Panc1 (cell line): ENCODE results near the gene KIR3DL3. TPM values are rescaled to one million over a fixed set of nuclear protein-coding genes. Genes with fewer than 3 reads are reported as not detected.

Experiments
- ATAC-seq: fragments of 200-7000 bp; cut with Tn5 transposase; 2 replicates; pipeline ENCODE4 v1.9.1; 2020; ENCODE audit warnings: mild to moderate bottlenecking, moderate library complexity
- BruUV-seq: library from RNA; stranded (reverse); fragments of 400-500 nt; replicated peaks from 2 replicates; lab custom pipeline; 2021; lab: Mats Ljungman, UMichigan
- CTCF ChIA-PET: fragments of 300-600 bp; sonication (Branson Sonifier 250); formaldehyde crosslinking; loops from one replicate; lab custom pipeline; 2022; ENCODE audit warnings: antibody characterized with exemption; lab: Charles Lee
- POLR2A ChIA-PET: fragments of 300-600 bp; sonication (Branson Sonifier 250); formaldehyde crosslinking; loops from one replicate; lab custom pipeline; 2022; ENCODE audit warnings: antibody characterized with exemption; lab: Charles Lee
- DNase-seq: peaks from one replicate; pipeline ENCODE4 v3.0.0-alpha.2; 2010; ENCODE audit warnings: low read depth, low spot score
- H3K27ac ChIP-seq: 2 replicates; pipeline ENCODE4 v1.5.1; 2011; ENCODE audit warnings: mild to moderate bottlenecking, low read length, inconsistent platforms
- H3K27me3 ChIP-seq: fragments of 200-500 bp; sonication (Bioruptor generic); 2 replicates; pipeline ENCODE4 v1.6.0; 2014; ENCODE audit warnings: low read length, inconsistent platforms; ENCODE audit not compliant: control insufficient read depth, insufficient read depth
- H3K36me3 ChIP-seq: fragments of 200-500 bp; sonication (Bioruptor generic); 2 replicates; pipeline ENCODE4 v1.5.1; 2014; ENCODE audit warnings: inconsistent platforms, mild to moderate bottlenecking, low read length, moderate library complexity; ENCODE audit not compliant: control insufficient read depth, insufficient read depth
- H3K4me1 ChIP-seq: 2 replicates; pipeline ENCODE4 v1.5.1; 2011; ENCODE audit warnings: inconsistent platforms, mild to moderate bottlenecking, low read length, moderate library complexity; ENCODE audit not compliant: control insufficient read depth, insufficient read depth
- H3K4me3 ChIP-seq, 2 experiments: 2 replicates each; pipeline ENCODE4 v1.5.1; 2011 to 2012; ENCODE audit warnings: low read depth in 2 of 2, low read length in 2 of 2, mild to moderate bottlenecking in 2 of 2, inconsistent platforms in 1 of 2, moderate library complexity in 1 of 2
- H3K9me3 ChIP-seq: fragments of 200-500 bp; sonication (Bioruptor generic); 2 replicates; pipeline ENCODE4 v1.5.1; 2014; ENCODE audit warnings: low read depth, mild to moderate bottlenecking, inconsistent platforms, low read length, moderate library complexity; ENCODE audit not compliant: control insufficient read depth, insufficient read depth
- POLR2AphosphoS5 ChIP-seq: IDR thresholded peaks from 2 replicates; pipeline ENCODE4 v1.6.1; 2012; ENCODE audit warnings: mild to moderate bottlenecking, low read depth, low read length, moderate library complexity
- SIN3A ChIP-seq: IDR thresholded peaks from 2 replicates; pipeline ENCODE4 v1.6.1; 2012; ENCODE audit warnings: low read depth, mild to moderate bottlenecking, low read length, moderate library complexity, borderline replicate concordance; ENCODE audit not compliant: insufficient read depth
- TCF7L2 ChIP-seq: IDR thresholded peaks from 2 replicates; pipeline ENCODE4 v1.6.1; 2011; ENCODE audit warnings: mild to moderate bottlenecking, low read depth, low read length, inconsistent platforms
- in situ Hi-C: cut with HindIII; loops from 2 replicates; pipeline ENCODE4 v1.10.0; 2016; ENCODE audit warnings: low sequenced_read_pairs, low pct_unique_long_range_greater_than_20kb
- intact Hi-C: fragments of 100-400 bp; cut with micrococcal nuclease; formaldehyde crosslinking; loops from one replicate; pipeline ENCODE4 v1.10.0; 2022; ENCODE audit not compliant: unreplicated experiment
- total RNA-seq: library from RNA; stranded (reverse); gene quantifications from one replicate; pipeline ENCODE4 v1.2.1, GENCODE V29; 2021; ENCODE audit not compliant: unreplicated experiment
- TF ChIP-seq, protein P1 (sequence below), 2 experiments: IDR thresholded peaks; 2 replicates each; pipeline ENCODE4 v1.6.1; 2011 to 2012; ENCODE audit warnings: low read depth in 2 of 2, control low read depth in 1 of 2, low read length in 1 of 2, mild to moderate bottlenecking in 1 of 2, moderate library complexity in 1 of 2; ENCODE audit not compliant: insufficient read depth in 1 of 2
- TF ChIP-seq, protein P2 (sequence below): fragments of 450-650 bp; IDR thresholded peaks from 2 replicates; pipeline ENCODE4 v1.5.1; 2017; ENCODE audit warnings: mild to moderate bottlenecking

The KIR3DL3 gene
- total RNA-seq, 1 experiment from 2014 or later = not detected

DNA sequence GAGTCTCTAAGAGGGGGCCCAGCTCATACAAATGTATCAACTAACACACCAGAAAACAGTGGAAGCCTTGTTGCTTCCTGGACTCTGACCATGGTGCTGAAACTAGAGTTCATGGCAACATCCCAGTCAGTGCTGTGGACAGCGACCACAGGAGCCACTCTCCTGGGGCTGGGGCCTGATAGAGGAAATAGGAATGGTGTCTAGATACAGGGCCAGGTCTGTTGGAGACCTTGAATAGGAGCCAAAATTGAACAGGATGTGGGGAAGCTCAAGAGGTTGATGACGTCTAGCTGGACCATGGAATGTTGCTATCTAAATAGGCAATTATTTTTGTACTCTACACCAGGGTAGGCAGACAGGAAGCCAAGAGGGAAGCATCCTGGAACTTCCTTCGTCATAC is 39.7 kb upstream of the KIR3DL3 start:
- no TSS peak for BruUV-seq
- ATAC-seq = no peak
- H3K4me3 ChIP-seq = no peak overlapping the region
- TF ChIP-seq, protein P1, sequence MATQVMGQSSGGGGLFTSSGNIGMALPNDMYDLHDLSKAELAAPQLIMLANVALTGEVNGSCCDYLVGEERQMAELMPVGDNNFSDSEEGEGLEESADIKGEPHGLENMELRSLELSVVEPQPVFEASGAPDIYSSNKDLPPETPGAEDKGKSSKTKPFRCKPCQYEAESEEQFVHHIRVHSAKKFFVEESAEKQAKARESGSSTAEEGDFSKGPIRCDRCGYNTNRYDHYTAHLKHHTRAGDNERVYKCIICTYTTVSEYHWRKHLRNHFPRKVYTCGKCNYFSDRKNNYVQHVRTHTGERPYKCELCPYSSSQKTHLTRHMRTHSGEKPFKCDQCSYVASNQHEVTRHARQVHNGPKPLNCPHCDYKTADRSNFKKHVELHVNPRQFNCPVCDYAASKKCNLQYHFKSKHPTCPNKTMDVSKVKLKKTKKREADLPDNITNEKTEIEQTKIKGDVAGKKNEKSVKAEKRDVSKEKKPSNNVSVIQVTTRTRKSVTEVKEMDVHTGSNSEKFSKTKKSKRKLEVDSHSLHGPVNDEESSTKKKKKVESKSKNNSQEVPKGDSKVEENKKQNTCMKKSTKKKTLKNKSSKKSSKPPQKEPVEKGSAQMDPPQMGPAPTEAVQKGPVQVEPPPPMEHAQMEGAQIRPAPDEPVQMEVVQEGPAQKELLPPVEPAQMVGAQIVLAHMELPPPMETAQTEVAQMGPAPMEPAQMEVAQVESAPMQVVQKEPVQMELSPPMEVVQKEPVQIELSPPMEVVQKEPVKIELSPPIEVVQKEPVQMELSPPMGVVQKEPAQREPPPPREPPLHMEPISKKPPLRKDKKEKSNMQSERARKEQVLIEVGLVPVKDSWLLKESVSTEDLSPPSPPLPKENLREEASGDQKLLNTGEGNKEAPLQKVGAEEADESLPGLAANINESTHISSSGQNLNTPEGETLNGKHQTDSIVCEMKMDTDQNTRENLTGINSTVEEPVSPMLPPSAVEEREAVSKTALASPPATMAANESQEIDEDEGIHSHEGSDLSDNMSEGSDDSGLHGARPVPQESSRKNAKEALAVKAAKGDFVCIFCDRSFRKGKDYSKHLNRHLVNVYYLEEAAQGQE (IDR thresholded peaks at IDR 0.05; ENCODE audit: insufficient read depth in 1 of 2, low read depth in 2 of 2, low read length in 1 of 2) = peak; percentile 93 to 95
- no peak for TF ChIP-seq TCF7L2
- in situ Hi-C loops (no loop called here), intact Hi-C loops (no loop called here)
- H3K4me1 ChIP-seq = no peaks in the 10 kb centered on the region
- no peak overlapping the region for H3K27ac ChIP-seq
- no peaks in the 10 kb centered on the region for H3K9me3 ChIP-seq
- CTCF ChIA-PET = no interaction called here
- peaks cover 44% of the 10 kb centered on the region for H3K27me3 ChIP-seq
- DNase-seq = no peak
- POLR2A ChIA-PET = no interaction called here
- H3K36me3 ChIP-seq = no peaks in the 10 kb centered on the region

DNA sequence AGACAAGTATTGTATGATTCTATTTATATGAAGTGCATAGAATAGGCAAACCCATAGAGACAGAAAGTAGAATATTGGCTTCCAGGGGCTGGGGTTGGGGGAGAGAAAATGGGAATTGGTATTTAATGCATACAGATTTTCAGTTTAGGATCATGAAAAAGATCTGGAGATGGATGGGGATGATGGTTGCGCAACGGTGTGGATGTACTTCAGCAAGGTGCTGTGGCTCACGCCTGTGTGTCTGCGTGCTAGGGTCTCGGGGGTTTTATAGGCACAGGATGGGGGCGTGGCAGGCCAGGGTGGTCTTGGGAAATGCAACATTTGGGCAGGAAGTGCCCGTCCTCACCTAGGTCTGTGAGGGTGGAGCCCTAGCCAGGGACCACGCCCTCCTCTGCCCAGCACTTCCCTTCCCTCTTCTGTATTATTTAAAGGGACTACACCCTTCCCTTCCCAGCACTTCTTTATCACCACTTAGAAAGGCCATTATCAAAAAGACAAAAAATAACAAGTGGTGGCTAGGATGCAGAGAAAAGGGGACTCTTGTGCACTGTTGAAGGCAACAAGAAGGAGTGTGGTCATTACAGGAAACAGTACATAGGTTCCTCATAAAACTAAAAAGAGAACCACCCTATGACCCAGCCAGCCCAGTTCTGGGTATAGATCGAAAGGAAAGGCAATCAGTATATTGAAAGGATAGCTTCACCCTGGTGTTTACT is 32.5 kb upstream of the KIR3DL3 start:
- ATAC-seq = no peak
- in situ Hi-C loops = no loop called here
- TF ChIP-seq, protein P1 (IDR thresholded peaks at IDR 0.05; ENCODE audit: insufficient read depth in 1 of 2, low read depth in 2 of 2, low read length in 1 of 2) = no peak
- TF ChIP-seq, protein P2, sequence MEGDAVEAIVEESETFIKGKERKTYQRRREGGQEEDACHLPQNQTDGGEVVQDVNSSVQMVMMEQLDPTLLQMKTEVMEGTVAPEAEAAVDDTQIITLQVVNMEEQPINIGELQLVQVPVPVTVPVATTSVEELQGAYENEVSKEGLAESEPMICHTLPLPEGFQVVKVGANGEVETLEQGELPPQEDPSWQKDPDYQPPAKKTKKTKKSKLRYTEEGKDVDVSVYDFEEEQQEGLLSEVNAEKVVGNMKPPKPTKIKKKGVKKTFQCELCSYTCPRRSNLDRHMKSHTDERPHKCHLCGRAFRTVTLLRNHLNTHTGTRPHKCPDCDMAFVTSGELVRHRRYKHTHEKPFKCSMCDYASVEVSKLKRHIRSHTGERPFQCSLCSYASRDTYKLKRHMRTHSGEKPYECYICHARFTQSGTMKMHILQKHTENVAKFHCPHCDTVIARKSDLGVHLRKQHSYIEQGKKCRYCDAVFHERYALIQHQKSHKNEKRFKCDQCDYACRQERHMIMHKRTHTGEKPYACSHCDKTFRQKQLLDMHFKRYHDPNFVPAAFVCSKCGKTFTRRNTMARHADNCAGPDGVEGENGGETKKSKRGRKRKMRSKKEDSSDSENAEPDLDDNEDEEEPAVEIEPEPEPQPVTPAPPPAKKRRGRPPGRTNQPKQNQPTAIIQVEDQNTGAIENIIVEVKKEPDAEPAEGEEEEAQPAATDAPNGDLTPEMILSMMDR = no peak
- TF ChIP-seq SIN3A = no peak
- no peak for TF ChIP-seq TCF7L2
- TF ChIP-seq POLR2AphosphoS5 = no peak
- Histone ChIP-seq H3K27ac (no peak overlapping the region), H3K4me3 (no peak overlapping the region), H3K36me3 (no peaks in the 10 kb centered on the region), H3K9me3 (no peaks in the 10 kb centered on the region), H3K27me3 (peaks cover 43% of the 10 kb centered on the region), H3K4me1 (no peaks in the 10 kb centered on the region)
- POLR2A ChIA-PET = no interaction called here
- intact Hi-C loops = no loop called here
- no TSS peak for BruUV-seq
- DNase-seq = no peak
- CTCF ChIA-PET = no interaction called here
